ENCODE results near the gene IL17RD. TPM values are rescaled to one million over a fixed set of nuclear protein-coding genes. Genes with fewer than 3 reads are reported as not detected.

IL17RD gene
- polyA plus RNA-seq, 1 experiment = 0.60 TPM

DNA sequence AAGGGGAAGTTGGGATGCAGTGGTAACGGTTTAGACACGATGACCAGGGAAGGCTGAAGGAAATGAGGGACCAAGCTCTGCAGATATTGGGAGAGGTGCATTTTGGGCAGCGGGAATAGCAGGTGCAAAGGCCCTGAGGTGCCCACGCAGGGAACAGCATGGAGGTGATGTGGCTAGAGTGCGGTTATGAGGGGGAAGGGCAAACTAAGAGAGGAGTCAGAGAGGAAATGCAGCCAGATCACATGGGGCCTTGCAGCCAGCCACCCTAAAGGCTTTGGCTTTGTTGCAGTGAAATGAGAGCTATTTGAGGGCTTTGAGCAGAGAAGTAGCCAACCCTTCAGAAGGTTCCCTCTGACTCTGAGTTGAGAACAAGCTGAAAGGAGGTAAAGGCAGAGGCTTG is 102.1 kb downstream of the IL17RD start:
- DNase-seq (ENCODE audit: low read depth) = no peak
- POLR2A ChIA-PET = no interaction called here
- Histone ChIP-seq H3K36me3 (ENCODE audit: control insufficient read depth, insufficient read depth, low read length) (no peaks in the 10 kb centered on the region), H3K27me3 (ENCODE audit: control insufficient read depth, insufficient read depth, low read length) (no peaks in the 10 kb centered on the region), H3K4me3 (ENCODE audit: low read depth, low read length) (no peak overlapping the region)
- CTCF ChIA-PET = interaction anchor here (0.8 to 1.4 kb wide), 2 partner anchors 47 to 67 kb away, joined by 5 read pairs; no protein-coding TSS in a partner anchor
- TF ChIP-seq, protein P1, sequence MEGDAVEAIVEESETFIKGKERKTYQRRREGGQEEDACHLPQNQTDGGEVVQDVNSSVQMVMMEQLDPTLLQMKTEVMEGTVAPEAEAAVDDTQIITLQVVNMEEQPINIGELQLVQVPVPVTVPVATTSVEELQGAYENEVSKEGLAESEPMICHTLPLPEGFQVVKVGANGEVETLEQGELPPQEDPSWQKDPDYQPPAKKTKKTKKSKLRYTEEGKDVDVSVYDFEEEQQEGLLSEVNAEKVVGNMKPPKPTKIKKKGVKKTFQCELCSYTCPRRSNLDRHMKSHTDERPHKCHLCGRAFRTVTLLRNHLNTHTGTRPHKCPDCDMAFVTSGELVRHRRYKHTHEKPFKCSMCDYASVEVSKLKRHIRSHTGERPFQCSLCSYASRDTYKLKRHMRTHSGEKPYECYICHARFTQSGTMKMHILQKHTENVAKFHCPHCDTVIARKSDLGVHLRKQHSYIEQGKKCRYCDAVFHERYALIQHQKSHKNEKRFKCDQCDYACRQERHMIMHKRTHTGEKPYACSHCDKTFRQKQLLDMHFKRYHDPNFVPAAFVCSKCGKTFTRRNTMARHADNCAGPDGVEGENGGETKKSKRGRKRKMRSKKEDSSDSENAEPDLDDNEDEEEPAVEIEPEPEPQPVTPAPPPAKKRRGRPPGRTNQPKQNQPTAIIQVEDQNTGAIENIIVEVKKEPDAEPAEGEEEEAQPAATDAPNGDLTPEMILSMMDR (IDR thresholded peaks at IDR 0.05; ENCODE audit: insufficient read depth, low read depth, low read length) = no peak

DNA sequence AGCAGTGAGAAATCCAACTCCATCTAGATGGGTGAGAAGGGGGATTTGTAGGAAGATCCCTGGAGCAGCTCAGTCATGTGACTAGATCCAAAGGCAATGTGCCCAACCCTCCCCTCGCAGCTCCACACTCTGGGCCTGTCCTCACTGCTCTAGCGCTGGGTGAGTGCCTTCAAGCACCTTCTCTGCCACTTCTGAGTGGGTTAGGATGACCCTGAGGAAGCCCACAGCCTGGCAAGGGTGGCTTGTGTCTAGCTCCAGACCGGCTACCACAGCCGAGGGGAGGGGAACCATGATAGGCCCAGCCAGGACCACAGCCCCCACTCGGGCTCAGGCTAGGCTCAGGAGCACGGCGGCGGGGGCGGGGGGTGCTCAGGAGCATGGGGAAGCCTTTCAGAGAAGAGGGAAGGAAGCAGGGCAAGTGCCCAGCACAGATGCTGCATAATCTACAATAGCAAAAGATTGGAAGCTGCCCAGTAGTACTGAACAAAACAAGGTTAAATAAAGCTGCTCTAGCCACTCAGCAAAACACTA is 103.0 kb downstream of the IL17RD start:
- DNase-seq (ENCODE audit: low read depth) = no peak
- TF ChIP-seq, protein P1 (IDR thresholded peaks at IDR 0.05; ENCODE audit: insufficient read depth, low read depth, low read length) = no peak
- H3K4me3 ChIP-seq (ENCODE audit: low read depth, low read length) = no peak overlapping the region
- no peaks in the 10 kb centered on the region for H3K27me3 ChIP-seq (ENCODE audit: control insufficient read depth, insufficient read depth, low read length)
- ChIA-PET POLR2A (no interaction called here), CTCF (interaction anchor here (0.8 to 1.4 kb wide), 2 partner anchors 46 to 66 kb away, joined by 5 read pairs; no protein-coding TSS in a partner anchor)
- no peaks in the 10 kb centered on the region for H3K36me3 ChIP-seq (ENCODE audit: control insufficient read depth, insufficient read depth, low read length)

GRCh38 chr3:57061556-57061955 is 103.6 kb downstream of the IL17RD start:
- H3K36me3 ChIP-seq (ENCODE audit: control insufficient read depth, insufficient read depth, low read length) = no peaks in the 10 kb centered on the region
- no peak for DNase-seq (ENCODE audit: low read depth)
- TF ChIP-seq, protein P1 (IDR thresholded peaks at IDR 0.05; ENCODE audit: insufficient read depth, low read depth, low read length) = no peak
- H3K4me3 ChIP-seq (ENCODE audit: low read depth, low read length) = no peak overlapping the region
- CTCF ChIA-PET = interaction anchor here (1.4 kb wide), 1 partner anchor 66 kb away, joined by 5 read pairs; no protein-coding TSS in a partner anchor
- no peaks in the 10 kb centered on the region for H3K27me3 ChIP-seq (ENCODE audit: control insufficient read depth, insufficient read depth, low read length)
- POLR2A ChIA-PET = no interaction called here

DNA sequence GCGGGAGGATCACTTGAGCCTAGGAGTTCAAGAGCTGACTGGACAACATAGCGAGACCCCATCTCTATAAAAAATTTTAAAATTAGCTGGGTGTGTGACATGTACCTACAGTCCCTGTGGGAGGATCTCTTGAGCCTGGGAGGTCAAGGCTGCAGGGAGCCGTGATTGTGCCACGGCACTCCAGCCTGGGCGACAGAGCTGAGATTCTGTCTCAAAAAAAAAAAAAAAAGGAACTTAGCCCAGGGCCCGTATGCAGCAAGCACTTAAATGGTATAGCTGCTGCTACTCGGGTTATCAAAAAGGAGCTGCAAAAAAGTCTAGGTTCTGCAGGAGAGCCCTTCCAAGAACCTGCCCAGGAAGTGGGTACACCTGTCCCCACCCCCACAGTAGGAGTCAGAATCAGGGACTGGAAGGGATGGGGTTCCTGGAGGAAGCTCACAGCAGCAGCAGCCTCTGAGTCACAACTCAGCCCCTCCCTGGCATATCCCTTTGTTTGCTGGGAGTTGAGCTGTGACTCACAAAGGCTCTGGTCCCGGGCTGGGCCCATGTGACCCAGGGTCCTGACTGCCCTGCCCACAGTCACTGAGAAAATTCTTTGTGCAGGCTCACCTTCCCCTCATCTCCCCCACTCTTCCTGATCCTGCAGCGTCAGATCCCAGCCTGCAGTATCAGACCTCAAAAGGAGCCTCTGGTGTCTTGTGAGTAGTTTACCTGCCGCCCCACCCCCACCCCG is 104.9 kb downstream of the IL17RD start, which contains the start of gene SPATA12:
Gene SPATA12, plus strand, starts transcription at position 576 of the 733 bp plus-strand sequence. CDS start 13,031 bp downstream, outside the sequence.
- peak; percentile 37 for DNase-seq (ENCODE audit: low read depth)
- Histone ChIP-seq H3K36me3 (ENCODE audit: control insufficient read depth, insufficient read depth, low read length) (no peaks in the 10 kb centered on the region), H3K4me3 (ENCODE audit: low read depth, low read length) (no peak within 1 kb of the TSS), H3K27me3 (ENCODE audit: control insufficient read depth, insufficient read depth, low read length) (no peaks in the 10 kb centered on the region; the same call in 1 of the 2 replicates)
- CTCF ChIA-PET = interaction anchor here (1.6 kb wide), 1 partner anchor 18 kb away, joined by 4 read pairs; no protein-coding TSS in a partner anchor
- TF ChIP-seq, protein P1 (IDR thresholded peaks at IDR 0.05; ENCODE audit: insufficient read depth, low read depth, low read length) = no peak
- POLR2A ChIA-PET = no interaction called here

DNA sequence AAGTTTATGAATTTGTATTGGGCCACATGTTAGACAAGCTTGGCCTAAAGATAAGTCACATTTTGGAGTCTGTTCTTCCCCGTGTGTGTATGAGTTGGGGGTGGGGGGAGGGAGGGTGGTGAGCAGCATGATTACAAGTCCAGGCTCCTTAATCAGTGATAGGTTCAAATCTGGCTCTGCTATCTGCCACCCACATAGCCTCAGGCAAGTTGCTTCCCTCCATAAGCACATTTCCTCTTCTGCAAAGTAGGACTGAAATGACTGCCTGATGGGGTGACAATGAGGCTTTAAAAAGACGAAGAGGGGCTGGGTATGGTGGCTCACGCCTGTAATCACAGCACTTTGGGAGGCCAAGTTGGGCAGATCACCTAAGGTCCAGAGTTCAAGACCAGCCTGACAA is 105.7 kb downstream of the IL17RD start:
- no peak for DNase-seq (ENCODE audit: low read depth)
- CTCF ChIA-PET = interaction anchor here (0.6 to 1.6 kb wide), 3 partner anchors 18 to 36 kb away, joined by 3 to 4 read pairs (median 3); no protein-coding TSS in a partner anchor
- Histone ChIP-seq H3K27me3 (ENCODE audit: control insufficient read depth, insufficient read depth, low read length) (no peaks in the 10 kb centered on the region; the same call in 1 of the 2 replicates), H3K36me3 (ENCODE audit: control insufficient read depth, insufficient read depth, low read length) (no peaks in the 10 kb centered on the region), H3K4me3 (ENCODE audit: low read depth, low read length) (no peak overlapping the region)
- TF ChIP-seq, protein P1 (IDR thresholded peaks at IDR 0.05; ENCODE audit: insufficient read depth, low read depth, low read length) = no peak
- POLR2A ChIA-PET = no interaction called here

Measured in BJ (cell line).